ENCODE results near the gene POLH.
A peak's percentile ranks its signal among the peaks of the same experiment; 100 is the strongest.

Gene POLH

GRCh38 chr6:43616725-43617472 is 40.9 kb downstream of the POLH start:
- no peak for ATAC-seq
- Mint-ChIP-seq H3K27ac (no peak overlapping the region), H3K4me3 (no peak overlapping the region)

GRCh38 chr6:43621078-43621835 is 45.3 kb downstream of the POLH start:
- DNase-seq = no peak
- Mint-ChIP-seq H3K4me1 (peaks cover 2% of the 10 kb centered on the region), H3K27ac (no peak overlapping the region), H3K36me3 (ENCODE audit: low read depth) (peaks cover 37% of the 10 kb centered on the region), H3K9me3 (no peaks in the 10 kb centered on the region), H3K4me3 (no peak overlapping the region), H3K27me3 (no peaks in the 10 kb centered on the region)
- ATAC-seq = peak; percentile 7

More at GRCh38 chr6:43616725-43617472, 40.9 kb downstream of the POLH start:
- Mint-ChIP-seq H3K4me1 (no peaks in the 10 kb centered on the region), H3K9me3 (no peaks in the 10 kb centered on the region), H3K36me3 (ENCODE audit: low read depth) (peaks cover 32% of the 10 kb centered on the region), H3K27me3 (no peaks in the 10 kb centered on the region)
- DNase-seq = no peak

GRCh38 chr6:43621836-43622180 is 45.8 kb downstream of the POLH start:
- DNase-seq (no peak), ATAC-seq (no peak)
- Mint-ChIP-seq H3K27ac (peak overlapping the region; percentile 7), H3K4me3 (no peak overlapping the region), H3K9me3 (no peaks in the 10 kb centered on the region), H3K4me1 (peaks cover 6% of the 10 kb centered on the region), H3K27me3 (no peaks in the 10 kb centered on the region), H3K36me3 (ENCODE audit: low read depth) (peaks cover 34% of the 10 kb centered on the region)

- H3K9me3 Mint-ChIP-seq = no peaks in the 10 kb centered on the region
- H3K36me3 Mint-ChIP-seq (ENCODE audit: low read depth) = peaks cover 37% of the 10 kb centered on the region
- no peak for DNase-seq
- no peak overlapping the region for H3K4me3 Mint-ChIP-seq
- H3K4me1 Mint-ChIP-seq = peaks cover 13% of the 10 kb centered on the region
- no peak for ATAC-seq
- H3K27me3 Mint-ChIP-seq = no peaks in the 10 kb centered on the region
- H3K27ac Mint-ChIP-seq = no peak overlapping the region
Observed at GRCh38 chr6:43622541-43622940, 46.6 kb downstream of the POLH start.

- Mint-ChIP-seq H3K36me3 (ENCODE audit: low read depth) (peaks cover 40% of the 10 kb centered on the region), H3K9me3 (no peaks in the 10 kb centered on the region), H3K4me1 (peaks cover 23% of the 10 kb centered on the region), H3K4me3 (no peak overlapping the region), H3K27ac (no peak overlapping the region), H3K27me3 (no peaks in the 10 kb centered on the region)
- ATAC-seq (no peak), DNase-seq (no peak)
Observed at GRCh38 chr6:43623880-43624785, 48.1 kb downstream of the POLH start.

GRCh38 chr6:43624786-43625288 is 48.9 kb downstream of the POLH start:
- H3K36me3 Mint-ChIP-seq (ENCODE audit: low read depth) = peaks cover 40% of the 10 kb centered on the region
- H3K27ac Mint-ChIP-seq = no peak overlapping the region
- DNase-seq (no peak), ATAC-seq (no peak)
- H3K4me1 Mint-ChIP-seq = peaks cover 25% of the 10 kb centered on the region
- no peaks in the 10 kb centered on the region for H3K27me3 Mint-ChIP-seq
- no peaks in the 10 kb centered on the region for H3K9me3 Mint-ChIP-seq
- H3K4me3 Mint-ChIP-seq = no peak overlapping the region

- ATAC-seq (no peak), DNase-seq (no peak)
- no peaks in the 10 kb centered on the region for H3K9me3 Mint-ChIP-seq
- no peak overlapping the region for H3K4me3 Mint-ChIP-seq
- no peaks in the 10 kb centered on the region for H3K27me3 Mint-ChIP-seq
- H3K27ac Mint-ChIP-seq = no peak overlapping the region
- H3K36me3 Mint-ChIP-seq (ENCODE audit: low read depth) = peaks cover 39% of the 10 kb centered on the region
- H3K4me1 Mint-ChIP-seq = peaks cover 31% of the 10 kb centered on the region
Observed at GRCh38 chr6:43625393-43625992, 49.5 kb downstream of the POLH start.

- Mint-ChIP-seq H3K27me3 (no peaks in the 10 kb centered on the region), H3K27ac (peak overlapping the region; percentile 71), H3K9me3 (no peaks in the 10 kb centered on the region), H3K4me1 (peaks cover 36% of the 10 kb centered on the region), H3K36me3 (ENCODE audit: low read depth) (peaks cover 30% of the 10 kb centered on the region), H3K4me3 (peak overlapping the region; percentile 96)
- ATAC-seq (no peak), DNase-seq (no peak)
Observed at GRCh38 chr6:43627008-43627825, 51.2 kb downstream of the POLH start.

GRCh38 chr6:43628393-43629103 is 52.6 kb downstream of the POLH start:
- Mint-ChIP-seq H3K4me3 (peak overlapping the region; percentile 96), H3K27ac (peak overlapping the region; percentile 99), H3K9me3 (no peaks in the 10 kb centered on the region), H3K36me3 (ENCODE audit: low read depth) (peaks cover 22% of the 10 kb centered on the region), H3K27me3 (no peaks in the 10 kb centered on the region), H3K4me1 (peaks cover 36% of the 10 kb centered on the region)
- ATAC-seq = peak; percentile 24
- peak; percentile 62 for DNase-seq

GRCh38 chr6:43629104-43629504 is 53.1 kb downstream of the POLH start, which contains the start of gene GTPBP2:
Gene GTPBP2, minus strand, starts transcription at chr6:43629264. Its CDS starts 102 bp downstream, at chr6:43629162.
- peak; percentile 95 for ATAC-seq

GRCh38 chr6:43629505-43630300 is 53.7 kb downstream of the POLH start:
- Mint-ChIP-seq H3K36me3 (ENCODE audit: low read depth) (peaks cover 16% of the 10 kb centered on the region), H3K9me3 (no peaks in the 10 kb centered on the region), H3K27ac (peak overlapping the region; percentile 99), H3K4me1 (peaks cover 37% of the 10 kb centered on the region), H3K4me3 (peak overlapping the region; percentile 96), H3K27me3 (no peaks in the 10 kb centered on the region)
- DNase-seq (peak; percentile 92), ATAC-seq (peak; percentile 74)

More at GRCh38 chr6:43629104-43629504, 53.1 kb downstream of the POLH start, which contains the start of gene GTPBP2:
- H3K27me3 Mint-ChIP-seq = no peaks in the 10 kb centered on the region
- peak; percentile 96 for DNase-seq
- H3K9me3 Mint-ChIP-seq = no peaks in the 10 kb centered on the region
- H3K4me3 Mint-ChIP-seq = peak within 1 kb of the TSS; percentile 96
- H3K27ac Mint-ChIP-seq = peak within 1 kb of the TSS; percentile 99
- peaks cover 36% of the 10 kb centered on the region for H3K4me1 Mint-ChIP-seq
- peaks cover 19% of the 10 kb centered on the region for H3K36me3 Mint-ChIP-seq (ENCODE audit: low read depth)

GRCh38 chr6:43630980-43631619 is 55.1 kb downstream of the POLH start:
- no peaks in the 10 kb centered on the region for H3K9me3 Mint-ChIP-seq
- peak overlapping the region; percentile 70 for H3K27ac Mint-ChIP-seq
- ATAC-seq = no peak
- H3K27me3 Mint-ChIP-seq = no peaks in the 10 kb centered on the region
- no peak for DNase-seq
- H3K4me1 Mint-ChIP-seq = peaks cover 50% of the 10 kb centered on the region
- H3K36me3 Mint-ChIP-seq (ENCODE audit: low read depth) = peaks cover 14% of the 10 kb centered on the region
- H3K4me3 Mint-ChIP-seq = no peak overlapping the region

All from activated naive CD8-positive, alpha-beta T cell treated with anti-CD3 and anti-CD28 coated beads, Interleukin-2, amount 50 U/mL, for 24 hours (primary cell).